HEK293T (cell line): ENCODE results near the gene MYH16.
"Not testable (repeated sequence)": the region's sequence is repeated elsewhere in the genome, so short reads cannot be mapped to it uniquely, and the experiment has no call there.

ENCODE experiments used
- ARNT ChIP-seq: fragments of 450-650 bp; IDR thresholded peaks from 2 replicates; pipeline ENCODE4 v1.6.1; 2017; ENCODE audit warnings: mild to moderate bottlenecking
- BHLHE40 ChIP-seq: fragments of 450-650 bp; IDR thresholded peaks from 2 replicates; pipeline ENCODE4 v1.6.1; 2016; ENCODE audit warnings: mild to moderate bottlenecking, moderate library complexity, borderline replicate concordance
- CTBP1 ChIP-seq: fragments of 450-650 bp; IDR thresholded peaks from 2 replicates; pipeline ENCODE4 v1.6.1; 2016; ENCODE audit warnings: borderline replicate concordance
- FOXA1 ChIP-seq: fragments of 450-650 bp; IDR thresholded peaks from 2 replicates; pipeline ENCODE4 v1.6.1; 2016; ENCODE audit warnings: mild to moderate bottlenecking
- FOXK2 ChIP-seq: fragments of 450-650 bp; IDR thresholded peaks from 2 replicates; pipeline ENCODE4 v1.6.1; 2016; ENCODE audit warnings: mild to moderate bottlenecking
- FOXM1 ChIP-seq: fragments of 450-650 bp; IDR thresholded peaks from 2 replicates; pipeline ENCODE4 v1.6.1; 2017; ENCODE audit warnings: mild to moderate bottlenecking, borderline replicate concordance
- L3MBTL2 ChIP-seq: fragments of 450-650 bp; conservative IDR thresholded peaks from 2 replicates; pipeline ENCODE4 v1.6.1; 2016; ENCODE audit warnings: mild to moderate bottlenecking
- LEF1 ChIP-seq: fragments of 450-650 bp; IDR thresholded peaks from 2 replicates; pipeline ENCODE4 v1.6.1; 2017; ENCODE audit warnings: mild to moderate bottlenecking, borderline replicate concordance
- SP1 ChIP-seq: fragments of 450-650 bp; IDR thresholded peaks from 2 replicates; pipeline ENCODE4 v1.6.1; 2017
- TARDBP ChIP-seq: fragments of 450-650 bp; IDR thresholded peaks from 2 replicates; pipeline ENCODE4 v1.6.1; 2016

GRCh38 chr7:99330314-99330961, 57.8 kb downstream of the MYH16 start:
- not testable (repeated sequence) for TF ChIP-seq BHLHE40, ARNT, L3MBTL2, FOXM1, TARDBP, FOXA1, CTBP1, LEF1, SP1, FOXK2
